ENCODE results near the gene USP16.
"Not testable (repeated sequence)": the region's sequence is repeated elsewhere in the genome, so short reads cannot be mapped to it uniquely, and the experiment has no call there.

- TF ChIP-seq ZNF8 (CRISPR knock-in tag; IDR thresholded peaks at IDR 0.05); RARB (CRISPR knock-in tag; IDR thresholded peaks at IDR 0.05); PATZ1 (CRISPR knock-in tag; IDR thresholded peaks at IDR 0.05; ENCODE audit: borderline replicate concordance); ZNF70 (CRISPR knock-in tag; IDR thresholded peaks at IDR 0.05); ZFP30 (CRISPR knock-in tag; IDR thresholded peaks at IDR 0.05): not testable (repeated sequence)
These were observed 36.3 kb upstream of the USP16 start for GRCh38 chr21:28988146-28988545.
